Subcutaneous adipose tissue (tissue), 4 donors: Measurements from ENCODE around the gene IQGAP1. TPM values are rescaled to one million over a fixed set of nuclear protein-coding genes. Genes with fewer than 3 reads are reported as not detected.

Experiments
- CTCF ChIP-seq: fragments of 450-650 bp; IDR thresholded peaks from one replicate; pipeline ENCODE4 v1.5.1; 2016; ENCODE audit warnings: low read depth, mild to moderate bottlenecking, control low read depth, antibody characterized with exemption, moderate library complexity
- total RNA-seq, 4 donors: library from RNA; depleted of rRNA; stranded (reverse); fragments of >200 nt; gene quantifications; one replicate each; pipeline ENCODE4 v1.1.0, GENCODE V29; 2016

IQGAP1 gene
- total RNA-seq, 4 donors from 2014 or later, result 279 to 493 (median 310) TPM

- no peak for TF ChIP-seq CTCF
Observed at GRCh38 chr15:90420451-90420850, 32.4 kb downstream of the IQGAP1 start.

- TF ChIP-seq CTCF, result no peak
Observed at GRCh38 chr15:90421527-90421926, 33.5 kb downstream of the IQGAP1 start.

- TF ChIP-seq CTCF, result no peak
Observed at GRCh38 chr15:90422043-90422442, 34.0 kb downstream of the IQGAP1 start.

GRCh38 chr15:90422936-90423335 lies 34.9 kb downstream of the IQGAP1 start:
- TF ChIP-seq CTCF, result no peak

DNA sequence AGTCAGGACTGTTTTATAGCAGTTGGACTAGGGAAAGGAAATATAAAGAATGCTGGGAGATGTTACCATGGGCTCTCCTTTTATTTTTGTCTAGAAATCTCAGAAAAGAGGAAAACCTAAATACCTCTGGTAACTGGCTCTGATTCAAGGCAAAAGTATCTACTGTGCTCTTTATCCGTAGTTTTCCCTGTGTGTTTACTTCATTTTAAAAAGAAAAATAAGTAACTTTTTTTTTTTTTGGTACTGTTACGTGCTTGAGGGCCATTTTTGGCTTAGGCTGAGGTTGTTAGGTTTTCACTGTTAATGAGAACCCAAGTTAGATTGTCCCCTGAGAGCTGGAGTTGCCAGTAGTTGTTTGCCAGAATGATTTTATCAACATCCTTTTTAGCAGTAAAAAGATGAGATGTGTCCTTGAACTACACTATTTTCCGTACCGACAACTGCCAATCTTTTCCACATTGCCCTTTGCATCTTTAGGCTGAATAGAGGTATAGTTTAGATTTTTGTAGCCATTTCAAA lies 35.8 kb downstream of the IQGAP1 start:
- TF ChIP-seq CTCF, result no peak

DNA sequence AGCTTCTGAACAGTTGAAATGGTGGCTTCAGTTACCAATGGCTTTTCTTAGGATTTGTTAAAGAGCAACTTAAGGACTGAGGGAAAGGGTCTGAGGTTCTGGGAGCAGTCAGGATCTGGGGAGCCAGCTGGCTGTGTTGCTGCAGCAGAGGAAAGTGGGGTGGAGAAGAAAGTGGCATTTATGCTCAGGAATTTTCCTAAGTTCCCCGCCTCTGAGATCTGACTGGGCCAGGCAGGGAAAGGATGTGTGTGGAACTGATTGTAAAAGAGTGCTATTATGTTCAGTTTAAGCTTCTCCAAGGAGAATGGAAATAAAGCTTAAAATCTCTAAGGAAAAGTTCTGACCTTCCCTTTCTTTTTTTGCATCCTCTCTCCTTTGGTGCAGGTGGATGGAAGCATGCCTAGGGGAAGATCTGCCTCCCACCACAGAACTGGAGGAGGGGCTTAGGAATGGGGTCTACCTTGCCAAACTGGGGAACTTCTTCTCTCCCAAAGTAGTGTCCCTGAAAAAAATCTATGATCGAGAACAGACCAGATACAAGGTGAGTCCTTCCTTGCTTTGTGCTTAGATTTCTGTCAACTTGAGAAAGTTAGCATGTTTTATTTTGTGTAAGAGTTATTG lies 37.8 kb downstream of the IQGAP1 start:
- no peak for TF ChIP-seq CTCF

DNA sequence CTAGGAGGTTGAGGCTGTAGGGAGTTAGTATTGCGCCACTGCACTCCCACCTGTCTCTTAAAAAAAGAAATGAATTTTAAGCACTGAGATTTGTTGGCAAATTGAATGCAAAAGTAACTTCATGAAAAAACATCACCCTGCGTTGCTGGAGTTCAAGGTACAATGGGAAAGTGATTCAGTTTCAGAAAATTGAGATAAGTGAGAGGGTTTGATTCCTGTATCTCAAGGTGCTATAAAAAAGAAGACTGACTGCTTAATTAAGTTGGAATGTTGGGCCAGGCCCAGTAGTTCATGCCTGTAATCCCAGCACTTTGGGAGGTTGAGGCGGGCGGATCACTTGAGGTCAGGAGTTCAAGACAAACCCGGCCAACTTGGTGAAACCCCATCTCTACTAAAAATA lies 39.1 kb downstream of the IQGAP1 start:
- no peak for TF ChIP-seq CTCF
